Measurements from ENCODE around the gene TAB2.

GRCh38 chr6:149385998-149386646 lies 68.6 kb downstream of the TAB2 start:
- TF ChIP-seq POLR2A (IDR thresholded peaks at IDR 0.05; ENCODE audit: low read depth, low read length), result no peak
- TF ChIP-seq CTCF (IDR thresholded peaks at IDR 0.05; ENCODE audit: extremely low read depth in 1 of 2, insufficient read depth in 1 of 2, low read depth in 1 of 2, low read length in 2 of 2), result no peak
- TF ChIP-seq POLR2AphosphoS5 (IDR thresholded peaks at IDR 0.05; ENCODE audit: insufficient read depth, low read depth, low read length), result no peak
- TF ChIP-seq EZH2 (IDR thresholded peaks at IDR 0.05; ENCODE audit: borderline replicate concordance, low read depth, low read length, severe bottlenecking), result no peak
- no peak for TF ChIP-seq MYC (IDR thresholded peaks at IDR 0.05; ENCODE audit: low read depth, low read length)
- no peak for TF ChIP-seq FOS (IDR thresholded peaks at IDR 0.05; ENCODE audit: borderline replicate concordance, insufficient read depth, low read length)
- TF ChIP-seq JUN (IDR thresholded peaks at IDR 0.05; ENCODE audit: borderline replicate concordance, insufficient read depth, insufficient read length, low read depth), result no peak
- no peak for TF ChIP-seq MAX (IDR thresholded peaks at IDR 0.05; ENCODE audit: insufficient read depth, insufficient read length)

Data from endothelial cell of umbilical vein (primary cell).